HG03571 (cell line): Measurements from ENCODE around the gene HSP90AA1.
"Not testable (repeated sequence)": the region's sequence is repeated elsewhere in the genome, so short reads cannot be mapped to it uniquely, and the experiment has no call there.

Source experiments
- ATAC-seq: cut with Tn5 transposase; IDR thresholded peaks from one replicate; pipeline ENCODE4 v1.9.1; 2021; ENCODE audit not compliant: unreplicated experiment

Gene HSP90AA1

GRCh38 chr14:102074415-102074964 is 12.4 kb downstream of the HSP90AA1 start:
- no peak for ATAC-seq

DNA sequence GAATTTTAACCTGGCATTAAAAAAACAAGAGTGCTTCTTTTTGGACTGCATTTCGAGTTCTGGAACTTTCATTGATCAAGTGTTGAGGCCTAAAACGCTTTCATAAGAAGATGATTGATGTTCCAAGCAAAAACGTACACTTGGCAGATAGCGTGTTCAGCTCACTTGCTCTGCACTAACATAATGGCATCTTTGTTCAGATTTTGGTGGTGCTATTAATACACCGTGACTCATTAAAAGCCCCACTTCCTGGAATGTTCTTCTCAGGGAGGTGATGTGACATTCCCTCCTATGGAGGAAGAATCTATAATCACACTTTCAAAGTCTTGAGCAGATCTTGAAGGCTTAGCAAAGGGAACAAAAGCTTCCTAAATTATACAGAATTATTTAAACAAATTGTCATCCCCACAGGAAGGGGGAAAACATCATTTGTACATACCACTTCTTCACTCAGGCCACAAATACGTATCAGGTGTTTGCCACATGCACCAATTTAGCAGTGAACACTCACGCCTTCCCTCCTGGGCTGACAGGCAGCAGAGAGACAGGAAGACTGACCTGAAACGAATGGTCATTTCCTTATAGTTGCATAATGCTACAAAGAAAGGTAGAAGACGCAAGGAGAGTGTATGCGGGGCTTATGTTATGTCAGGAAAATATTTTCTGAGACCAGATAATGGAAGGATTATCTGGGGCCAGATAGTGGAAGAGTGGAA is 15.4 kb downstream of the HSP90AA1 start:
- no peak for ATAC-seq

DNA sequence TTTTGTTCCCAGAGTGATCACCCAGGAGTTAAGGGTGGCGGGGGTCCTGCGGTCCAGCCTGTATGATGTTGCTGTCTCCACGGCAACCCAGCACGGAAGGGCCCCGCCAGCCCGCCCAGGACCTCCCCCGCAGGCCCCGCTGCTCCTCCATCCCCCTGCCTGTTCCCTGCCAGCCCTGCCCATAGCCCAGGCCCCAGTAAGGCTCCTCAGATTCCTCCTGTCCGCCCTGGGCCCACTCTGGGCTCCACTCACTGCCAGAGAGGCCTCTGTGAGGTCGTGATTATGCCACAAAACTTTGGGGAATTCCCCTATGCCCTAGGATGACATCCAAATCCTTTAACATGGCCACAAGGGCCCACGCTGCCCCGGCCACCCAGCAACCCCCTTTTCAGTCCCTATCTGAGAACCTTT is 20.8 kb downstream of the HSP90AA1 start:
- no peak for ATAC-seq

DNA sequence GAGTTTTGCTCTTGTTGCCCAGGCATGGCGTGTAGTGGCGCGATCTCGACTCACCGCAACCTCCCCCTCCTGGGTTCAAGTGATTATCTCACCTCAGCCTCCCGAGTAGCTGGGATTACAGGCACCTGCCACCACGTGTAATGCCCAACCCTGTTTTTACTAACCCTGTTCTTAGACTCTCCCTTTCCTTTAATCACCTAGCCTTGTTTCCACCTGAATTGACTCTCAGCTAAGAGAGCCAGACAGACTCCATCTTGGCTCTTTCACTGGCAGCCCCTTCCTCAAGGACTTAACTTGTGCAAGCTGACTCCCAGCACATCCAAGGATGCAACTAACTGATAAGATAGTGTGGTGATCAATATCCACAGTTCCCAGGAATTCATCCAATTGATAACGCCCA is 22.3 kb downstream of the HSP90AA1 start:
- not testable (repeated sequence) for ATAC-seq

GRCh38 chr14:102063808-102064429 is 22.9 kb downstream of the HSP90AA1 start:
- ATAC-seq = no peak

DNA sequence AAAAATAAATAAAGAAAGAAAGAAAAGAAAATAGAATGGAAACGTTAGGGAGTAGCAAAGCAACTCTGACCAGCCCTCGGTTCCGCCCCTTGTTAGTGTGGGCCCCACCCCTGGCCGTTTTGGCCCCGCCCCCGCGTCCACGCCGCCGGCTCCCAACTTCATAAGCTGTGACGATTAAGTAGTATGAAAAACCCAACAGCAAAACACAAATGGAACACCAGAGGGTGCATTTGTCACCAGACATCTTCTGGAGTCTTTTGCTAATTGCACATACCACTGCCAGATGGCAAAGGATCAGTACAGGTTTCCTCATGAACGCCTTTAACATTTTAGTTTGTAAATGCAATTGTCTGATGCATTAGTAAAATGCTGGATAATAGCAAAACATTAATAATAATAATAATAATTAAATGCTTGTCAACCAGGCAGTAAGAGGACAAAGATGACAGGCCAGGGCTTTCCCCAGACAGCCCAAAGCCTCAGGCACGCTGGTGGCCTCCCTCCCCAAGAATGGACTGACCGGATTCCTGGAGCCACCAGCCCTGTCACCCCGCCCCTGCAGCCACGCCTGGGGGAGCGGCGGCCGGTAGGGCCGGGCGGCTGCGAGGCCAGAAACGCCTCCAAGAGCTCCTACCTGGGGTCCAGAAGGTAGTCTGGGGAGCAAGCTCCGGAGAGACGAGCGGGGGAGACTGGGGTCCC is 23.6 kb downstream of the HSP90AA1 start:
- ATAC-seq = no peak

GRCh38 chr14:102058961-102059360 is 27.9 kb downstream of the HSP90AA1 start:
- no peak for ATAC-seq

DNA sequence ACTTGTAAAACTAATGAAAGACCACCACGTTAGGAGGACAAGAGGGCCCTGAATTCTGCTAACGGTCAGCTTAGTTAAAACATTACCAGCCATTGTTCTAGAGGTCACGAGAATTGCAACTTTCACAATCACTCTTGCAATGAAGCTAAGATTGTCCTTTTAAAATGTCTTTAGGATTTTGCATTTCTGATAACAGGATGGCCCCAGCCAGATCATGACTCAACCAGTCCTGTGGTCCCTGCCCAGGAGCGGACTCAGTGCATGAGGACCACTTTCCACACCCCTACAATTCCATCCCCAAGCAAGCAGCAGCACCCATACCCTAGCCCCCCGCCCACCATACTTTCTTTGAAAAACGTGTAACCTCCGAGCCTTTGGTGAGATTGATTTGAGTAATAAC is 28.7 kb downstream of the HSP90AA1 start:
- ATAC-seq = no peak

- no peak for ATAC-seq
These were observed 29.2 kb downstream of the HSP90AA1 start for GRCh38 chr14:102057480-102058114.

GRCh38 chr14:102056694-102057442 is 30.0 kb downstream of the HSP90AA1 start:
- ATAC-seq = no peak

- no peak for ATAC-seq
These were observed 31.5 kb downstream of the HSP90AA1 start for GRCh38 chr14:102055181-102055901.

GRCh38 chr14:102052522-102052921 is 34.3 kb downstream of the HSP90AA1 start:
- no peak for ATAC-seq

- ATAC-seq = no peak
These were observed 36.2 kb downstream of the HSP90AA1 start for GRCh38 chr14:102050625-102051024.

GRCh38 chr14:102050026-102050405 is 36.8 kb downstream of the HSP90AA1 start:
- no peak for ATAC-seq

DNA sequence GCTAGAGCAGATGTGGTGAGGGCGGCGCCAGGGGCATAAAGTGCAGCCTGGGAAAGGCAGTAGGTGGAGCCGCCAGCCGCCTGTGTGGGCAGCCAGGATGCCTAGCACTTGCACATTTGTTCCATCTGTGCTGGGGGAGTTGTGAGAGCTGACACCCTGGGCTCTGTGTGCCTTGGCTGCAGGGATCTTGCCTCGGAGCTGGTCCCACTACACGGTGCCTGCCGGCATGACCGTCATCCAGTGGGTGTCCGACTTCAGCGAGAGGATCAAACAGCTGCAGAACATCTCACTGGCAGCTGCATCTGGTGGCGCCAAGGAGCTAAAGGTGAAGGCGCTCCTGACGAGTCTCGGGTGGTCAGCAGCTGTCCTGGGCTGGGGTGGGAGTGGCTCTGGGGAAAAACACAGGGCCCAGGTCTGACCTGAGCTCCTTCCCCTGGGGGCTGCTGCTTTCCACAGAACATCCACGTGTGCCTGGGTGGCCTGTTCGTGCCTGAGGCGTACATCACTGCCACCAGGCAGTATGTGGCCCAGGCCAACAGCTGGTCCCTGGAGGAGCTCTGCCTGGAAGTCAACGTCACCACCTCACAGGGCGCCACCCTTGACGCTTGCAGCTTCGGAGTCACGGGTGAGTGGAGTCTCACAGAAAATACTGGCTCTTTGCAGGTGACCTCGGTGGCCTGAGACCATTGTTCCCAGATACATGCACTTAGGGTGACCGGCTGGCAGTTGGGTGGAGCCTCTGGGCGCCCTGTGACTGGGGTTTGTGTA is 37.4 kb downstream of the HSP90AA1 start:
- ATAC-seq = no peak

- no peak for ATAC-seq
These were observed 38.9 kb downstream of the HSP90AA1 start for GRCh38 chr14:102047808-102048540.

DNA sequence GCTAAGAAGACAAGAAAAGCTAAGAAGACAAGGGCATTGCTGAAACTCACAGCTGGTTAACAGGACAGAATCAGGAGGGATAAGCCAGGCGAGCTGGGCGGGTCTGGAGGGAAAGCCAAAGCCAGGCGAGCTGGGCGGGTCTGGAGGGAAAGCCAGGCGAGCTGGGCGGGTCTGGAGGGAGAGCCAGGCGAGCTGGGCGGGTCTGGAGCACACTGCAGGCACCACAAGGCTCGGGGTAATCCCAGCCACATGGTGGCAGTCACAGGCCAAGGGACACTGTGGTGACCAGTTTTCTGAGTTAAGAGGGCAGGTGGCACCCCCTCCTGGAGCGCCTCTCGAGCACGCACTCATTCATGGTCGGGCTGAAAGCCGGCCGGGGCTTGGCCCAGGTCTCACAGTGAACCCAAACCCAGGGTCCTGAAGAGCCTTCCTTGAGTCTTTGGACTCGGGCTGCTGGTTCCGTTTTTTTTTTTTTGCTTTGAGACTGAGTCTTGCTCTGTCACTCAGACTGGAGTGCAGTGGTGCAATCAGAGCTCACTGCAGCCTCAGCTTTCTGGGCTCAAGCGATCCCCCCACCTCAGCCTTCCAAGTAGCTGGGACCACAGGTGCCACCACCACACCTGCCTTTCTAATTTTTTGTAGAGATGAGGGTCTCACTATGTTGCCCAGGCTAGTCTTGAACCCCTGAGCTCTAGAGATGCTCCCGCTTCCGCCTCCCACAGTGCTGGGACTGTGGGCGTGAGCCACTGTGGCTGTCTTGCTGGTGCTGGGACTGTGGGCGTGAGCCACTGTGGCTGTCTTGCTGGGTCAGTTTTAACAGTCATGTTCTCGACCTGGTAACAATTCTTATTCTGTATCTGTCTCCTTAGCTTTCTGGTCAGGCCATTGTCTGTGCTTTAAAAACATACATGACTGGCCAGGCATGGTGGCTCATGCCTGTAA is 40.2 kb downstream of the HSP90AA1 start:
- no peak for ATAC-seq

DNA sequence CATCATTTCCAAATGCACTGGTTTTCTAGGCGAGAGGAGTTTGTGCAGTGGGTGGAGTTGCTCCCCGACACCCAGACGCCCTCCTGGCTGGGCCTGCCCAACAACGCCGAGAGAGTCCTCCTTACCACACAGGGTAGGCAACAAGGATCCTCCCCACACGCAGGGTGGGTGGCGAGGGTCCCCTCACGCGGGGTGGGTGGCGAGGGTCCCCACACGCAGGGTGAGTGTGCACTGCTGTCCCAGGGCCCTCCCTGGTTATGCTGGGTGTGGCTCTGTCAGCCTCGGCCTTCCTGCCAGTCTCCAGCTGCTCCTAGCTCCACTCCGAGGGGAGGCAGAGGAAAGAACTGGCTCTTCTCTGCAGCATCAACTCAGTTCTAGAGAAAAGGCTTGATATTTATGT is 42.3 kb downstream of the HSP90AA1 start:
- ATAC-seq = no peak
